SU-DHL-6 (cell line): Measurements from ENCODE around the gene HTD2.
"Not testable (repeated sequence)": the region's sequence is repeated elsewhere in the genome, so short reads cannot be mapped to it uniquely, and the experiment has no call there.

Experiments used
- H2AFZ ChIP-seq: fragments of 200-600 bp; sonication (generic); 2 replicates; pipeline ENCODE4 v1.6.1; 2014; ENCODE audit warnings: low read depth, mild to moderate bottlenecking, moderate library complexity, mixed read lengths, antibody characterized with exemption, low read length; ENCODE audit not compliant: severe bottlenecking
- H3F3A ChIP-seq: fragments of 200-600 bp; shearing (Covaris generic); 2 replicates; pipeline ENCODE4 v1.6.0; 2016; ENCODE audit warnings: antibody characterized with exemption, mild to moderate bottlenecking; ENCODE audit not compliant: insufficient read depth
- H3K27ac ChIP-seq: fragments of 200-600 bp; sonication (generic); 2 replicates; pipeline ENCODE4 v1.5.1; 2016; ENCODE audit warnings: low read depth, mild to moderate bottlenecking, low read length, moderate library complexity, mixed read lengths
- H3K27me3 ChIP-seq: fragments of 200-600 bp; sonication (generic), shearing (Covaris generic); 2 replicates; pipeline ENCODE4 v1.6.0; 2014; ENCODE audit warnings: mild to moderate bottlenecking, low read length
- H3K36me3 ChIP-seq: fragments of 200-600 bp; sonication (generic); 2 replicates; pipeline ENCODE4 v1.6.1; 2014; ENCODE audit warnings: mild to moderate bottlenecking, low read length, mixed read lengths
- H3K4me2 ChIP-seq: fragments of 300-600, 200-600 bp; shearing (Covaris generic), sonication (generic); 2 replicates; pipeline ENCODE4 v1.6.0; 2014; ENCODE audit warnings: low read length, low read depth, mild to moderate bottlenecking; ENCODE audit not compliant: poor library complexity, severe bottlenecking
- H3K4me3 ChIP-seq: fragments of 200-600 bp; sonication (generic); 2 replicates; pipeline ENCODE4 v1.5.1; 2014; ENCODE audit warnings: antibody characterized with exemption, low read length, mild to moderate bottlenecking, mixed read lengths; ENCODE audit not compliant: insufficient read depth, poor library complexity, severe bottlenecking
- H3K79me2 ChIP-seq: fragments of 200-600 bp; sonication (generic); 2 replicates; pipeline ENCODE4 v1.6.1; 2014; ENCODE audit warnings: mild to moderate bottlenecking, low read length, moderate library complexity; ENCODE audit not compliant: insufficient read depth
- H3K9ac ChIP-seq: fragments of 200-600 bp; sonication (generic); 2 replicates; pipeline ENCODE4 v1.7.0; 2014; ENCODE audit warnings: mild to moderate bottlenecking, low read length
- H3K9me2 ChIP-seq: fragments of 200-600 bp; sonication (generic); replicated peaks from 2 replicates; pipeline ENCODE4 v1.6.1; 2014; ENCODE audit warnings: low read length; ENCODE audit not compliant: insufficient read depth
- H3K9me3 ChIP-seq: fragments of 200-600 bp; sonication (generic); 2 replicates; pipeline ENCODE4 v1.6.1; 2014; ENCODE audit warnings: low read length, mixed read lengths; ENCODE audit not compliant: insufficient read depth
- H4K20me1 ChIP-seq: fragments of 200-600 bp; sonication (generic); 2 replicates; pipeline ENCODE4 v1.6.1; 2014; ENCODE audit warnings: low read depth, mild to moderate bottlenecking, antibody characterized with exemption, low read length, moderate library complexity, mixed read lengths
- CTCF ChIP-seq: fragments of 200-600 bp; sonication (generic); IDR thresholded peaks from one replicate; pipeline ENCODE4 v1.5.1; 2017; ENCODE audit warnings: antibody characterized with exemption, mild to moderate bottlenecking, low read length, moderate library complexity; ENCODE audit not compliant: insufficient read depth, poor library complexity, severe bottlenecking
- EZH2phosphoT487 ChIP-seq: fragments of 200-600 bp; sonication (generic), shearing (Covaris generic); conservative IDR thresholded peaks from 2 replicates; pipeline ENCODE4 v1.6.1; 2018; ENCODE audit warnings: mild to moderate bottlenecking, antibody characterized with exemption, low read length, moderate library complexity, mixed read lengths

Gene HTD2

GRCh38 chr3:58272891-58273290 is 33.4 kb upstream of the HTD2 start:
- Histone ChIP-seq H3K9ac (no peak overlapping the region), H3K4me2 (no peak overlapping the region), H3K9me3 (no peaks in the 10 kb centered on the region), H4K20me1 (no peaks in the 10 kb centered on the region), H3K27ac (no peak overlapping the region), H3K36me3 (peaks cover 4% of the 10 kb centered on the region), H3F3A (no peaks in the 10 kb centered on the region), H3K4me3 (no peak overlapping the region), H3K27me3 (no peaks in the 10 kb centered on the region), H3K79me2 (no peaks in the 10 kb centered on the region), H3K9me2 (no peaks in the 10 kb centered on the region), H2AFZ (no peak overlapping the region)
- no peak for TF ChIP-seq EZH2phosphoT487
- TF ChIP-seq CTCF = no peak

DNA sequence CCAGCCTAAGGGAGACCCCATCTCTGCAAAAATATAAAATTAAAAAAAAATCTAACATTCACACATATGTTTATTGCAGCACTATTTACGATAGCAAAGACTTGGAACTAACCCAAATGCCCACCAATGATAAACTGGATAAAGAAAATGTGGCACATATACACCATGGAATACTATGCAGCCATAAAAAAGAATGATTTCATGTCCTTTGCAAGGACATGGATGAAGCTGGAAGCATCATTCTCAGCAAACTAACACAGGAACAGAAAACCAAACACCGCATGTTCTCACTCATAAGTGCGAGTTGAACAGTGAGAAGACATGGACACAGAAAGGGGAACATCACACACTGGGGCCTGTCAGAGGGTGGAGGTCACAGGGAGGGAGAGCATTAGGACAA is 33.0 kb upstream of the HTD2 start:
- H3K79me2 ChIP-seq, H3K9me2 ChIP-seq, H3K27me3 ChIP-seq, H4K20me1 ChIP-seq, H3K4me3 ChIP-seq, H3K27ac ChIP-seq, H3K36me3 ChIP-seq, H3K9me3 ChIP-seq, H3F3A ChIP-seq, H3K4me2 ChIP-seq, H2AFZ ChIP-seq, H3K9ac ChIP-seq: not testable (repeated sequence)

- H3K36me3 ChIP-seq = peaks cover 4% of the 10 kb centered on the region
- H3K4me3 ChIP-seq = no peak overlapping the region
- no peaks in the 10 kb centered on the region for H3K79me2 ChIP-seq
- no peak overlapping the region for H3K27ac ChIP-seq
- no peak overlapping the region for H3K9ac ChIP-seq
- no peaks in the 10 kb centered on the region for H3K9me3 ChIP-seq
- H3K27me3 ChIP-seq = no peaks in the 10 kb centered on the region
- H4K20me1 ChIP-seq = no peaks in the 10 kb centered on the region
- no peaks in the 10 kb centered on the region for H3F3A ChIP-seq
- TF ChIP-seq EZH2phosphoT487 (no peak), CTCF (no peak)
- H2AFZ ChIP-seq = no peak overlapping the region
- H3K4me2 ChIP-seq = no peak overlapping the region
- H3K9me2 ChIP-seq = no peaks in the 10 kb centered on the region
Observed at GRCh38 chr3:58274027-58274614, 32.2 kb upstream of the HTD2 start.

GRCh38 chr3:58281069-58281468 is 25.3 kb upstream of the HTD2 start:
- no peak overlapping the region for H3K9ac ChIP-seq

More at GRCh38 chr3:58281069-58281468, 25.3 kb upstream of the HTD2 start:
- Histone ChIP-seq H3K9me2 (no peaks in the 10 kb centered on the region), H2AFZ (no peak overlapping the region), H3F3A (no peaks in the 10 kb centered on the region), H3K4me2 (no peak overlapping the region), H3K27ac (no peak overlapping the region), H3K4me3 (no peak overlapping the region), H3K9me3 (no peaks in the 10 kb centered on the region), H3K27me3 (no peaks in the 10 kb centered on the region), H3K79me2 (no peaks in the 10 kb centered on the region), H3K36me3 (no peaks in the 10 kb centered on the region), H4K20me1 (no peaks in the 10 kb centered on the region)
- no peak for TF ChIP-seq CTCF
- TF ChIP-seq EZH2phosphoT487 = no peak
